HG02943 (cell line): ENCODE data around the gene IFNLR1.

ENCODE experiments used
- ATAC-seq: cut with Tn5 transposase; IDR thresholded peaks from one replicate; pipeline ENCODE4 v1.9.1; 2021; ENCODE audit warnings: mild to moderate bottlenecking, low read depth, moderate library complexity; ENCODE audit not compliant: unreplicated experiment

The IFNLR1 gene

DNA sequence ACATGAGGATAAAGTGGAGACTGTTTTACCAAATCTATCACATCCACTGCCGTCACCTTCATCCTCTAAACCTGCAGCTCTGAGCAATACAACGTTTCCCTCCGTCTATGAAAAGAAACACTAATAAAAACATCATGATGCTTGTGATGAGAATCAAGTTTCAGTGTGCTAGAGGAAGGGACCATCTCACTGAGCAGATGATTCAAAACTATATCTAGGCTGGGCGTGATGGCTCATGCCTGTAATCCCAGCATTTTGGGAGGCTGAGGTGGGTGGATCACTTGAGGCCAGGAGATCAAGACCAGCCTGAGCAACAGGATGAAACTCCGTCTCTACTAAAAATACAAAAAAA lies 60.4 kb downstream of the IFNLR1 start:
- no peak for ATAC-seq

DNA sequence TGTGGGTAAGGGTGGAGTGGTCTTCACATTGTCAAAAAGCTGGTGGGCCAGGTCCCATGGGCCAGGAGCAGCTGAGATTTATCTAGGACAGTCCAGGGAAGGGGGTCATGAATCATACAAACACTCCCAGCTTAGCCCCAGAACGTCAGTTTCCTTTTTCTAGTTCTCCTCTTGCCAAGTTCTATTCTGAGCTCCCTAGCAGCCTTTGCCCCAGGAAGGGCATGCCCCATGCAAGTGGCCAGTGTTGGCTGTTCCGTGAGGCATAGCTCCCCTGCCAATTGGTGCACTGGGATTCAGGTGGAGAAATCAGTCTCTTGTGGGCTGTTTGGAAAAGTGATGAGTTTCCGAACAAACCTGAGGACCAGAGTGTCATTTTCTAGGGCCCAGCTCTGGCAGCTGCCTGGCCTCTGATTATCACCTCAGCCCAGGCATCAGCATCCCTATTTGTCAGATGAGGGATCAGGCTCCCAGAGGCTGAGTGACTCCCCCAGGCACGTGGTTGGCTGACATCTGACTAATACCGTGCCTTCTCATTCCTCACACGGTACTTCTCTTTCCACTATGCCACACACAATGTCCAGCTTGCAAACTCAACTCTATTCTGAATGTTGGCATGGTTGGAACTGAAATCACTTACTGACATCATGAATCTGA lies 60.9 kb downstream of the IFNLR1 start:
- no peak for ATAC-seq

DNA sequence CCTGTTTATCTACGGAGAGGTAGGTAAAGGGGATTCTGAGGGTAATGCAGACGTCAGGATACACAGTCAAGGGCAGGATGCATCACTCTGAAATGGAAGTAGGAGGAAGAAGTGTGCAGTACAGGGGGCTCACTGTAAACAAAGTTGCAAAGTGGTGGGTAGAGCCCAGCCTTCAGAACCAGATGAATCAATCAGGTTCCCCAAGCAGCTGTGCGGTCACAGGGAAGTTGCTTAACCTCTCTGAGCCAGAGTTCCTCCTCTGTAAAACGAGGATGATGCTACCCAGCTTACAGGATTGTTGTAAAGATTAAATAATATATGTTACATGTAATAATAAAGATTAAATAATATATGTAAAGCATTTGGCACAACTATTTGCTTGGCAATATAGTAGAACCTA lies 61.6 kb downstream of the IFNLR1 start:
- no peak for ATAC-seq

DNA sequence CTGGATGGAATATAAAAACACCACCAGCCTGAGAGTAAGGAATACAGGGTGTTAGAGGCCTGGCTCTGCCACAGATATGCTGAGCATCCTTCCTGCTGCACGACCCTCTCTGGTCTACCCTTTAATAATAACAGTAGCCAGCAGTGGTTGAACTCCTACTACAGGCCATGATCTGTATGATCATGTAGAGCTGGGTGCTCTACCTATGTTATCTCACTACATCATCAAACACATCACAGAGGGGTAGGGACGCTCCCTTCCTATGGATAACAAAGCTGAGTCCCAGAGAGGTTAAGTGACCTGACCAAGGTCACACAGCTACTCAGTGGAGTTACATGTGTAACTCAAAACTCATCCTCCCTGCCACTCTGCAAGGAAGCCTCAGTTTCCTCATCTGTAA lies 62.1 kb downstream of the IFNLR1 start:
- no peak for ATAC-seq

DNA sequence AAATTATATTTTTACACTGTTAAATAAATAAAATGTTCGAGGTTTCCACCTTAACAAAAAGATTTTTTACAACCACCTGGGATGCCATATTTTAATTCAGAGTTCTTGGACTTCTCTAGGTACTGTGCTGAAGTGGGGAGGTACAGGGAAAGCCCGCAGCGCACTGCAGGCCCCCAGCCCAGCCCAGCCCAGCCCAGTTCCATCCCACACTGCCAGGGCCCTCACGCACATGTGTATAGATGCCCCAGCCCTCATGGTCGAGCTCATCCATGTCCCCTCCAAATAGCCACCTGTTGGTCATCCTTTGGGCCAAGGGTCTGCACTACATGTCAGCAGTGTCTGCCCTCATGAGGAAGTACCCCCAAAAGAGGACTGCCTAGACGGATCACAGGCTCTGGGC lies 63.5 kb downstream of the IFNLR1 start:
- ATAC-seq = no peak

DNA sequence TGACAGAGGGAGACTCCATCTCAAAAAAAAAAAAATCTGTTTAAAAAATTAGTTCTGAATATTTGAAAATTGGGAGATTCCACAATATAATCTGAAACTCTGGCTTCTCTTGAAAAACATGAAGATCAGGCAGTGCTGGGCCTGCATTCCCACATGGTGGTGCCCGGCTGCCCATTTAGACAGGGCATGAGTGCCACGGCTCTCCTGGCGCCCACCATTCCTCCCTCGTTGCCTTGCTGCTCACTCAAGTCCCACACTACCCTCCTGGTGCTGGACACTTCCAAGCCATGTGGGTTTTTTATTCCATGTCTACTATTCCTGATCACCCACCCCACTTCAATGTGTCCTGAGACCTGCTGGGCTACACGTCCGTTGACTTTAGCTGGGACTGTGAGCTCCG lies 64.3 kb downstream of the IFNLR1 start:
- no peak for ATAC-seq

DNA sequence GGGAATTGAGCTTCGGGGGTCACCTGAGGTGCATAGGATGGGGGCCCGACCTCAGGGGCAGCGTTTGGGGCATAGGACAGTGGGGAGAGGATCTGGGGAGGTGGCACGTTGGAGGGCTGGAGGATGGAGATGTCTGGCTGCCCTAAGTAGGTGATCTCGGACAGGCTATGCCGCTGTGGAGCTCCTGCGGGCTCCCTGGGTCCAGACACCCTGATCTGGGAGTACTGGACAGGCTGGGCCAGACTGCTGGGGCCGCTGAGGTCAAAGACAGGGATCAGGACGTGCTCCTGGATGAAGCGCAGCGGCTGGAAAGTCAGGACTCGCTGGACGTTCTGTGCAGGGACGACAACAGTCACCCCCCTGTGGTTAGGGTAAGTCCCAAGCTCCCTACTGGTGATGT lies 65.7 kb downstream of the IFNLR1 start:
- ATAC-seq = no peak

DNA sequence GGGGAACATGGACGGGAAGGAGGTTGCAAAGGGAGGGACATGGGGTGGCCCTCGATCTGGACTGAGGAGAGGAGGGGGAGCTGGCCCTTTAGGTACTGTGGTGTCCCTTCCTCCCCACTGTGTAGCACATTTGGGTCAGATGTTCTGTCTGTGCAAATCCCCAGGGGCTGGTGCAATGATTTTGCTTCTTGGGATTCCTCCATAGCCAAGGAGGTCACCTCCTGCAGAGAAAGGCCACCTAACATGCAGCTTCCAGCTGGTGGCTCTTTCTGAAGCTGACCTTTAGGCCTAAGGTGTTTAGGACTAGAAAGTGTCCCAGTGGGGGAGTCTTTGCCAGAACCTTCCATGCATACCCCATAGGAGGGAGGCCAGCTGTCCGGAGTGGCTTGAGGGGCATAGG lies 66.1 kb downstream of the IFNLR1 start:
- no peak for ATAC-seq

DNA sequence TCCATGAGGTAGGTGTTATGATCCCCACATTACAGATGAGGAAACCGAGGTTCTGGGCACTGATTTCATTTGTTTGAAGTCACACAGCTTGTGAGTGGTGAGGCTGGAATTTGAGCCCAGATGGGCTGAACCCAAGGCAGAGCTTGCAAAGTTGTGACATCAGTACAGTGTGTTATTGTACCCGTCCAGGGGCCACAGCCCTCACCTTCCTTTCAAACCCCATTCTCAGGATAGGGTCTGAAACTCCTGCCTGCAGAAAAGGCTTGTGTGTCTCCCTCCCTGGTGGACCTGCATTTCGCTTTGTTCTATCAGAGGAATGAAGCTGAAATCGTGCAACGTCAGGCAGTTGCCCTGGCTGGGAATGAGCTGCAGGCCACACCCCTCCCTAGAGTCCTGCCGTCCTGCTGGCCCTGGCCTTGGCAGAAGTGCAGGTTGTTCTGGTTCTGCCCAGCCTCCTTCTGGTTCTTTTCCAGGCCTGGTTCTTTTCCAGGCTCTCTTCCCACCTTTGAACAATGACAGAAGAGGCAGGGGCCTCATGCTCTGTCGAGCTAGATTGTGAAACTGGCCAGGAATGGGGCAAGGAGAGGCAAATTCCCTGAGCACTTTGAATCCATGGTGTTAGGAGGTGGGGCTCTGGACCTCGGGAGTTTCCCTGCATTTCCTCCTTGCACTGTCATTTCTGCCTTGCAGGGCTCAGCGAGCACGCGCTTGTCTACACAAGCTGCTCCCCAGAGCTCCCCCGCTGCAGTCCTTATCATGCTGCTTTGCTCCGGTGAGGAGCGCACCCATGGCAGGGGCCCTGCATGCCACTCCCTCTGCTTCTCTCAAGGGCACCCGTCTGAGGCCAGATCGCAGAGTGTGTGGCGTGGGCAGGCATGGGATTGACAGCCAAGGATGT lies 67.0 kb downstream of the IFNLR1 start:
- ATAC-seq = no peak

DNA sequence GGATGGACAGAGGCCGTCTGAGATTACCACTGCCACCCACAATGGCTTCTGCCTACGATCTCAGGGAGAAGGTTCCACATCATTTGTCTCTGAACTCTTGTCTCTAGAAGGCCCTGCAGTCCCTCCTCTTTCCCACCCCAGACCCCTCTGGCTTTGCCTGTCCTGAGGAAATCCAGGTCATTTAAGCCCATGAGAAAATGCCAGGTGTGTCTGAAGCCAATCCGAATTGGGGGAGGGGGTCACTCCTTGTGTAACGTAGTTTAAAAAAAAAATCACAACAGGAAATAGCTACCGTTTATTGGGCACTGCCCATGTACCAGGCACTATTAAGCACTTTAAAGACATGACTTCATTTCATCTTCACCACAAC lies 67.6 kb downstream of the IFNLR1 start:
- no peak for ATAC-seq

DNA sequence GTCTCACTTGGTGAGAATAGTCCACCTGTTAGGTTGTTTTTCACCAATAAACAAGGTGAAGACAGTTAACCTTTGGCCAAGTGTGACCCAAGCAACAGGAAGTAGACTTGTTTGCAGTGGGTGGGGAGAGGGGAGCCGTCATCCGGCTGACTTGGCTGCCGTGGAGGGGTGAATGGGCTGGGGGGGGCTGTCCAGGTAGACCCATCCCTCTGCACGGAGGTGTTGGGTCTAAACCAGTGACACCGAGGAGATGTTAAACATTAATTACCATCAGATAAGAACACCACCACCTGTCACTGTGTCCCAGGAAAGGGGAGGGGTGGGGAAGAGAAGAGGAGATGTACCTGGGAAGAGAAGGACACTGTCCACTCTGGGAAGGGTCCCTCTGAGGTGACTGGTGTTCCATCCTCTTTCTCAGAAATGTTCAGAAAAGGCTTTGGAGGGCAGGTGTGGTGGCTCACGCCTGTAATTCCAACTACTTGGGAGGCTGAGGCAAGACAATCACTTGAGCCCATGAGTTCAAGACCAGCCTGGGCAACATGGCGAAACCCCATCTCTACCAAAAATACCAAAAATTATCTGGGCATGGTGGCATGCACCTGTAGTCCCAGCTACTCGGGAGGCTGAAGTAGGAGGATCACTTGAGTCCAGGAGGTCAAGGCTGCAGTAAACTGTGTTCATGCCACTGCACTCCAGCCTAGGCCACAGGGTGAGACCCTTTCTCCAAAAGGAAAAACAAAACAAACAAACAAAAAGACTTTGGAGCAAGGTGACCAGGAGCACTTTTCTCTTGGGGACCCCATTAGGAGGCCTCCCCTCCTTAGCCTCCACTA lies 68.5 kb downstream of the IFNLR1 start:
- no peak for ATAC-seq

DNA sequence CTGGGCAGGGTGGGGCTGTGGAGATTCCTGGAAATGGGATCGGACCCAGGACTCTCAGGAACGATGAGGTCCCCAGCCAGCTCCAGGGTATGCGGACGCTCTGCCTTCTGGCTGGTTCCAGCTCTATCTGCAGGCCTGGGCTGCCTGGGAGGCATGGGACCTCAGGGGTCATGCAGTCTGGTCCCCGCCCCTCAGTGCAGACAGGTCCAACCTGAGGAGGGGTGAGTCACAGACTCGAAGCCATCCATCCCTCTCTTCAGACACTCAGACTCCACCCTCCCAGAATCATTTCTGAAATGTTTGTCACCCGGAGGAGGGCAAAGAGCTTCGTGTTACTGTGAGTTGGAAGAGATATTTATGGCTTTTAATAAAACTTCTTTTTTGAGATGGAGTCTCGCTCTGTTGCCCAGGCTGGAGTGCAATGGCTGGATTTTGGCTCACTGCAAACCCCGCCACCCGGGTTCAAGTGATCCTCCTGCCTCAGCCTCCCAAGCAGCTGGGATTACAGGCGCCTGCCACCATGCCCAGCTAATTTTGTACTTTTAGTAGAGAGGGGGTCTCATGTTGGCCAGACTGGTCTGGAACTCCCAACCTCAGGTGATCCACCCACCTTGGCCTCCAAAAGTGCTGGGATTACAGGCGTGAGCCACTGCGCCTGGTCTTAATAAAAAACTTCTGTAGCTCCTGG lies 69.2 kb downstream of the IFNLR1 start:
- no peak for ATAC-seq

DNA sequence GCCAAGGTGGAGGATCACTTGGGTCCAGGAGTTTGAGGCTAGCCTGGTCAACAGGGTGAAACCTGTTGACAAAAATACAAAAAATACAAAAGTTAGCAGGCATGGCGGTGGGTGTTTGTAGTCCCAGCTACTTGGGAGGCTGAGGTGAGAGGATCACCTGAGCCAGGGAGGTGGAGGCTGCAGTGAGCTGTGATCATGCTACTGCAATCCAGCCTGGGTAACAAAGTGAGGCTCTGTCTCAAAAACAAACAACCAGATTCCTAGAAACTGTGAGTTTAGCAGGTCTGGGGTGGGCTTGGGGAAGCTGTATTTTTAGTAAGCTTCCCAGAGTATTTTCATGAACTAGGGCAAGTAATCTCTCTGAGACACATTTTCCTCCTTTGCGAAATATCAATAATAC lies 70.0 kb downstream of the IFNLR1 start:
- no peak for ATAC-seq

DNA sequence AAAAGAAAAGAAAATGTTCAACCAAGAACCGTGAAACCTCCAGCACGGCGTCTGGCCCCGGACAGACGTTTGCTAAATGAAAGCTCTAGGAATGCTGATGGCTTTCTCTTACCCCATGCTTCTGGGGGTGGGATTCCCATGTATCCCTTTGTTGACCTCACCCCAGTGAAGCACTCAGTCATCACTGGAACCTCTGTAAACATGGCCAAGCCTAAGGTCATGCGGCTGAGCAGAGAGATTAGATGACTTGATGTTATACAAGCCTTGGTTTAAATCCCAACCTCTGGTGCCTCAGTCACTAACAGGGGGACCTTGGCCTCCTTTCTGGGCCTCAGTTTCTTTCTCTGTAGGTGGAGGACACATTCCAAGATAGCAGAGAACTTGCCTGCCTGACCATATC lies 72.3 kb downstream of the IFNLR1 start:
- no peak for ATAC-seq

DNA sequence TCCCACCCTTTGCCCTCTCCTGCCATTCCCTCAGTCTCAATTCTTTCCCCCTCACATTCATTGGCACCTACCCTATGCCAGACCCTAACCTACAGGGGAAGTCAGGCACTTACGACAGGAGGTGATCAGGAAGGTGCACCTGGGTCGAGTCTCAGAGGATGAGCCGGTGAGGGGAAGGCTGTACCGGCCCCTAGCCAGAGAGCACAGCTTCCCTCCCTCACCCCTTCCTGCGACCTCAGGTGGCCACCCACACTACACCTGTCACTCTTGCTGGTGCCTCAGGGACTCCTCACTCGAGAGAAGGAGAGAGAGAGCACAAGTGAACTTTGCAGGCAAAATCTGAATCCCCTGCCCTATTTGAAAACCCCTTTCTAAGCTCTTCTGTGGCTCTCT lies 73.5 kb downstream of the IFNLR1 start:
- ATAC-seq = no peak

DNA sequence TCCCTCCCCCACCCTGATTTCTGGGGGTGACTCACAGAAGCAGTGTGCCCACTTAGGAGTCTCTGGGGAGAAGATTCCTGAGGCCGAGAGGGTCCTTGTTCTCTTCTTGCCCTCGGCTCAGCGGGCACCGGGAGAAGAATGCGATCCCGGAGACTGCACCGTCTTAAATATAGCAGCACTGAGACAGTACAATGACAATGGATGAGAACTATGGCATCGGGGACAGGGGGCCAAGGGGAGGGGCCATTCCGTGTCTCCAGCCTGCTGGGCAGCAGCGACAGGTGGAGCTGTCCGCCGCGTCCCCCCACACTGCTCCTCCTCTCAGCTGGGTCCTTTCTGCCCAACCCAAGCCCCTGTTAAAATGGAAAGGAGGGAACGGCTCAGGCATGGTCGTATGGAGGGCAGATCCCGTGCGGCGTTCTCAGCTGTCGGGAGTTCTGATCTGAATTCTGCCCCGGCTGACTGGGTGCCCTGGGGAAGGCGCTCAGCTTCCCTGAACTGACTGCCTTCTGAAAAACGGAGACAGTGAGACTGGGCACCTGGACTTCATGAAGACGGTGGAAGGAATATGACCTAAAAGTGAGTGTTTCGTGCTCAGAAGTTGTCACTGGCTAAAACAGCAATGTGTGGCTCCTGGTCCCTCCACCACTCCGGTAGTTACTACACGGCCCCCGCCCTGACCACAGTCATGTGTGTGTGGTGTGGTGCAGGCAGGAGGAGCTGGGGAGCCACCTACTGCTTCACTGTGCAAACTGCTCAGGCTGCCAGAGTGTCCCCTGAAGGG lies 74.9 kb downstream of the IFNLR1 start, which contains the start of gene MYOM3:
Gene MYOM3, minus strand, starts transcription at position 140 of the 784 bp plus-strand sequence. CDS start 3,499 bp downstream, outside the sequence.
- no peak for ATAC-seq

DNA sequence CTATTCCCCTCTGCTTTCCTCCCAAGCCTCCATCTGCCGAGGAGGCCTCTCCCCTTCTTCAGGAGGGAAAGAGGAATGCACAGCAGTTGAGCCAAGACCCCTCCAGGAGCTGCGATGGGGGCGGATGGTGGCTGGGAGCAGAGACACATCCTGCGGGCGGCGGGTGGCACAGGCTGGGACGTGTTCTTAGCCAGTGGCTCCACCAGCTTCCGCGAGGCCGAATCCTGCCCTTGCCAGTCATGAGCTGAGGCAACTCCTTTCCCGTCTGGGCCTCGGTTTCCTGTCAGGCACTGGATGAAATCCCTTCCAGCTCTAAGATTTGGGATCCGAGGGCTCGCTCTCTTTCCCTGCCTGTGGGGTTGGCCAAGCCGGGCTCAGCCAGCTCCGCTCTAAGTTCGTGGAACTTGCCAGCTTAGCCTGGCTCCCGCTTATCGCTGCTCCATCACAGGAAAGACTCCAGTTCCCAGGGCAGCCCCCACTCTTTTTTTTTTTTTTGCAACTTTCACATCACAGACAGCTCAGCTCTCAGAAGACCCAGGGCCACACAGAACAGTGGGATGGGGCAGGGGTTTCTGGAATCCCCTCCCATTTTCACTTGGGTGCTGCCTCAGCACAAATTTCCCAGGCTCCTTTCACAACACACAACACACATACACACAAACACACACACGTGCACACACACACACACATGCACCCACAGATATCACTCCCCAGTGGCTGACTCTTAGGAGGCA lies 75.7 kb downstream of the IFNLR1 start:
- no peak for ATAC-seq

DNA sequence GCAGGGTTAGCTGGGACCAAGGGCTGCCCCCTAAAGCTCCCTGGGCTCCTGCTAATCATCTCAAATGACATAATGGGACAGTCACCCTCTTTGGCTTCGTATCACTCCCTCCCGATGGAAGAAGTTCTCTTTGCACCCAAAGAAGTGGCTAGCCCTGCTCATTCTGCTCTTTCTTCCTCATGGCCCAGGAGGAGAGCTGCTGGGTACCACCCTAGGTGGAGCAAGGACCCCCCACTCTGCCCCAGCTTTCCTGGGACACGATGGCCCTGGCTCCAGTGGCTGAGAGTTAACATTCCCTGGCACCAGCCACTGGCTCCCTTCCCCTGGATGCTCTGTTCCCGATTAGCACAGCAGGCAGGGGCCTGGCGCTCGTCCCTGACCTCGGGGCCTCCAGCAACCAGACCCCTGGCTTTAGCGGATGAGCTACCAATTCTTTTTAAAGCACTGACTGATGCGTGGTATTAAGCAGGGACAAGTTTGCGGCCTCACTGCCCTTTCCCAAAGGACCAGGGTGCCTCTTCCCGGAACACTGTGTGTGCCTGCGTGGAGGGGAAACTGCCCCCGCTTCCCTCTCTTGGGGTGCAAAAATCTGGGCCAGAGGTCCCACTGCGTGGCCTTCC lies 76.3 kb downstream of the IFNLR1 start:
- no peak for ATAC-seq
